ENCODE data around the gene HLA-DRA. TPM values are rescaled to one million over a fixed set of nuclear protein-coding genes. Genes with fewer than 3 reads are reported as not detected.

HLA-DRA gene
- total RNA-seq, 1 donor from 2014 or later, result 1,444 TPM

DNA sequence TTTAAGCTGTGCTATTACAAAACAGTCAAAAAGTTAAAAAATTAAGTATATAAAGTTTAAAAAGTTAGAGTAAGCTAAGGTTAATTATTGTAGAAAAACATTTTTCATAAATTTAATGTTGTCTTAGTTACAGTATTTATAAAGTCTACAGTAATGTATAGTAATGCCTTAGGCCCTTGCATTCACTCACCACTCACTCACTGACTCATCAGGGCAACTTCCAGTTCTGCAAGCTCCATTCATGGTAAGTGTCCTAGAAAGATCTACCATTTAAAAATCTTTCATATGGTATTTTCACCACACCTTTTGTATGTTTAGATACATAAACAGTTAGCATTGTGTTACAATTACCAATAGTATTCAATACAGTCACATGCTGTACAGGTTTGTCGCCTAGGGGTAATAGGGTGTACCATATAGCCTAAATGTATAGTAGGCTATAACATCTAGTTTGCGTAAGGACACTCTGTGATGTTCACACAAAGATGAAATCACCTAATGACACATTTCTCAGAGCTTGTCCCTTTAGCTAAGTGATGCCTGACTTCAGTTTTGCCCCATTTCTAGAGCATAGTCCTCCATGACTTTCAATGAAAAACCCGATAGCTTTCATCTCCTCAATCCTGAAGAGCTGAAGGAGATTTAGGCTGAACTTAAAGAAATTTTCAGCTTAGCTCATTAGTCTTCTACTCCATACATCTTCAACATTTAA lies 14.9 kb upstream of the HLA-DRA start:
- TF ChIP-seq, protein P1, sequence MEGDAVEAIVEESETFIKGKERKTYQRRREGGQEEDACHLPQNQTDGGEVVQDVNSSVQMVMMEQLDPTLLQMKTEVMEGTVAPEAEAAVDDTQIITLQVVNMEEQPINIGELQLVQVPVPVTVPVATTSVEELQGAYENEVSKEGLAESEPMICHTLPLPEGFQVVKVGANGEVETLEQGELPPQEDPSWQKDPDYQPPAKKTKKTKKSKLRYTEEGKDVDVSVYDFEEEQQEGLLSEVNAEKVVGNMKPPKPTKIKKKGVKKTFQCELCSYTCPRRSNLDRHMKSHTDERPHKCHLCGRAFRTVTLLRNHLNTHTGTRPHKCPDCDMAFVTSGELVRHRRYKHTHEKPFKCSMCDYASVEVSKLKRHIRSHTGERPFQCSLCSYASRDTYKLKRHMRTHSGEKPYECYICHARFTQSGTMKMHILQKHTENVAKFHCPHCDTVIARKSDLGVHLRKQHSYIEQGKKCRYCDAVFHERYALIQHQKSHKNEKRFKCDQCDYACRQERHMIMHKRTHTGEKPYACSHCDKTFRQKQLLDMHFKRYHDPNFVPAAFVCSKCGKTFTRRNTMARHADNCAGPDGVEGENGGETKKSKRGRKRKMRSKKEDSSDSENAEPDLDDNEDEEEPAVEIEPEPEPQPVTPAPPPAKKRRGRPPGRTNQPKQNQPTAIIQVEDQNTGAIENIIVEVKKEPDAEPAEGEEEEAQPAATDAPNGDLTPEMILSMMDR (IDR thresholded peaks at IDR 0.05), result no peak
- Histone ChIP-seq H3K27me3 (peaks cover 17% of the 10 kb centered on the region), H3K36me3 (no peaks in the 10 kb centered on the region), H3K4me1 (no peaks in the 10 kb centered on the region), H3K4me3 (no peak overlapping the region), H3K27ac (no peak overlapping the region), H3K9me3 (no peaks in the 10 kb centered on the region)
- intact Hi-C loops (cut with DNase I), result no loop called here
- ATAC-seq (no peak), DNase-seq (no peak)

DNA sequence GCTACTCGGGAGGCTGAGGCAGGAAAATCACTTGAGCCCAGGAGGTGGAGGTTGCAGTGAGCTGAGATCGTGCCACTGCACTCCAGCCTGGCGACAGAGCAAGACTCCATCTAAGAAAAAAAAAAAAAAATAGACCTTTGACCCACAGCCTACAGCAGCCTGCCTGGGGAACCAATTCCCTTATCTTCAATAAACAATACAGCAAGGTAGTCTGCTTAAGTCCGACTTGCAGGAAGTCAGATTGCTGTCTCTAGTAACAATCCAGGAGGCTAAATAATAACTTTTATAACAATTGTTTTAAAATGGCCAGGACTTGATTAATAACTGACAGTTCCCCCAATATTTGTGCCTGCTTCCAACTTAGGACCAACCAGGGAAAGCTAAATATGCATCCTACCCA lies 13.3 kb upstream of the HLA-DRA start:
- Histone ChIP-seq H3K36me3 (no peaks in the 10 kb centered on the region), H3K27me3 (peaks cover 6% of the 10 kb centered on the region), H3K4me3 (no peak overlapping the region), H3K4me1 (no peaks in the 10 kb centered on the region), H3K9me3 (no peaks in the 10 kb centered on the region), H3K27ac (no peak overlapping the region)
- intact Hi-C loops (cut with DNase I), result no loop called here
- TF ChIP-seq, protein P1 (IDR thresholded peaks at IDR 0.05), result no peak
- ATAC-seq (no peak), DNase-seq (no peak)

DNA sequence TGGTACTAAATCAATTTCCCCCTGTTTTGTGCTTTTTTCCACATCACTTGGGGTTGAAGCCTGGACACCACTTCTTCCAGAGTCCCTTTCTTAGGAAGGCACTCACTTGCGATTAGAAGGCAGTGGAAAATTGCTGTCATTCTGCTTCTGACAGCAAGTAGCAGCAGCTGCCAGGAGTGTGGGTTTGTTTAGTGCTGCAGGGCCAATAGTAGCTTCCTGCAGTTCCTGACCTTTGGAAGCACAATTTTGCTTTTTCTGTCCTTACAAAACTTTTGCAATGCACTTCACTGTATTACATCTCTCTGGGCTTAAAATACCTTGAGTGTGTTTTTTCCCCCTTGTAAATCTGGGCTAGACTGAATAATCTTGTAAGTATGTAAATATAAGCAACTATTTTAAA lies 12.5 kb upstream of the HLA-DRA start:
- Histone ChIP-seq H3K9me3 (no peaks in the 10 kb centered on the region), H3K36me3 (no peaks in the 10 kb centered on the region), H3K4me1 (no peaks in the 10 kb centered on the region), H3K27me3 (no peaks in the 10 kb centered on the region), H3K4me3 (no peak overlapping the region), H3K27ac (no peak overlapping the region)
- DNase-seq, result no peak
- intact Hi-C loops (cut with DNase I), result no loop called here
- TF ChIP-seq, protein P1 (IDR thresholded peaks at IDR 0.05), result no peak
- no peak for ATAC-seq

DNA sequence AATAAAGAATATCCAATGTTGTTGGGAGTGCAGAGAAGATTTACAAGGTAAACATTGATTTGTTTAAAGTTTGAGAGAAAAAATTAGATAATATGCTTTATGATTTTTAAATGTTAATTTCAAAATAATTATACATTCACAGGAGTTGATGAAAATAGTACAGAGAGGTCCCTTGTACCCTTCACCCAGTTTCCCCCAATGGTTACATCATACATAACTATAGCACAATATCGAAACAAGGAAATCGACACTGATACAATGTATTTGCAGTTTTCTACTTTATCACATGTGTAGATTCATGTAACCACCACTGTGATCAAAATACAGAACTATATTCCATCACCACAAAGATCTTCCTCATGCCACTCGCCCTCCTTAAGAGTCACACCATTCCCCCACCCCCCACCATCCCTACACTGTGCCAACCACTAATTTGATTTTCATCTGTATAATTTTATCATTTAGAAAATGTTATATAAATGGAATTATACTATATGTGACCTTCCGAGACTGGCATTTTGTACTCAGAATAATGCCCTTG lies 11.7 kb upstream of the HLA-DRA start:
- Histone ChIP-seq H3K4me3 (no peak overlapping the region), H3K36me3 (no peaks in the 10 kb centered on the region), H3K27ac (no peak overlapping the region), H3K4me1 (no peaks in the 10 kb centered on the region), H3K27me3 (no peaks in the 10 kb centered on the region), H3K9me3 (no peaks in the 10 kb centered on the region)
- intact Hi-C loops (cut with DNase I), result no loop called here
- no peak for DNase-seq
- ATAC-seq, result peak; percentile 66
- TF ChIP-seq, protein P1 (IDR thresholded peaks at IDR 0.05), result no peak

DNA sequence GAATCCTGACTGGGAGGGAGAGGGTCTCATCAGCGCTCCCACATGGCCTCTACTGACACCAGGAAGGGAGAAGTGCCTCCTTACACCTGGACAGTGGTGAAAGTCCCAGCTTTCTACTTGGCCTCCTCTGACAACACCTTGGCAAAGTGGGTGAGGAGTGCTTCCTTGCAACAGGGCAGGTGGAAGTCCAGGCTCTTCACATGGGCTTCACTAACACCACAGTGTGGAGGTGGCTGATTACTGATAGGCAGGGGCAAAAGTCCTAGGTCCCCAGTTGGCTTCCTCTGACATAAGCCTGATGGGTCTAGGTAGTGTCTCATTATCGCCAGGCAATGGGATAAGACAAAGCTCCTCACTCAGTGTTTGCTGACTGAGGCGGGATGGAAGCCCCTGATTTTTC lies 9.5 kb upstream of the HLA-DRA start:
- intact Hi-C loops (cut with DNase I), result loop anchor here (5.0 kb wide), 1 partner anchor 272 kb away; no protein-coding TSS in a partner anchor
- ATAC-seq, result no peak

More for the DNA sequence above, 9.5 kb upstream of the HLA-DRA start:
- no peak for DNase-seq
- TF ChIP-seq, protein P1 (IDR thresholded peaks at IDR 0.05), result no peak
- no peaks in the 10 kb centered on the region for H3K9me3 ChIP-seq
- H3K36me3 ChIP-seq, result no peaks in the 10 kb centered on the region
- no peaks in the 10 kb centered on the region for H3K4me1 ChIP-seq
- H3K4me3 ChIP-seq, result no peak overlapping the region
- no peaks in the 10 kb centered on the region for H3K27me3 ChIP-seq
- no peak overlapping the region for H3K27ac ChIP-seq

Data from upper lobe of right lung (tissue), 1 donor.